ENCODE measurements around the gene BRME1.
A peak's percentile ranks its signal among the peaks of the same experiment; 100 is the strongest.

Gene BRME1

DNA sequence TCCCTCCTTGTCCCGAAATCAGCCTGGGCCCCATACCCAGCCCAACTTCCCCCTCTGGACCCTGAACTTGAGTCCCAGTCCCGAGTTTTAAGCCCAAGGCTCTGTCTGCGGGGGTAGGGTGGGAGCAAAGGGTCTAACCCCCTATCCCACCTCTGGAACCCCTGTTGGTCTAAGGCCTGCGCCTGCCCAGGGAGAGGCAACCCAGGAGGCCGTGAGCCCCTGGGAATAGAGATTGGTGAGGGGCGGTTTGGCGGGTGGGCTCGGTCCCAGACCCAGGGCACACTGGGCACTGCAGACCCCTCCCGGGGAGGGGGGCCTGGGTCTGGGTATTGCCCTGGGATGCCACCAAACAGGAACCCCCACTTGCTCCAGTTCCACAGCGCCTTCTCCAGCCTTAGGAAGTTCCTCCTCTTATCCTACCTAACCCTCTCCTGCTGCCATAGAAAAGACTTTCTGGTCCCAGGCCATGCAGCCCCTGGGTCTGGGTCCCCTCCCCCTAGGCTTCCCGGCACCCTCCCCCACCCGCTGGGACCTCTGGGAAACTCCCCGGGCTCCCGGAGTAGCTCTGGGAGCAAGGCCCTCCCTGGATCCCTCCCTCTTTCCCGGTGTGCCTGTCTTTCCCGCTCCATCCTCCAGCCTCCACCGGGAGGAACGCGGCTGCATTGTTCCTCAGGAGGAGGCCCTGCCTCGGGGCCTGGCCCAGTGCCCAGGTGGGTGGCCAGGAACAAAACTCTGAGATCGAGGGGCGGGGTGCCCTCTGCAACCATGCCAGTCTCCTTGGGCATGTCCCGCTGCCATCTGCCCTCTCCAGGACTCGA is 62.6 kb downstream of the BRME1 start:
- DNase-seq = peak; percentile 68

GRCh38 chr19:13842291-13843103 is 63.4 kb downstream of the BRME1 start:
- no peak for DNase-seq

DNA sequence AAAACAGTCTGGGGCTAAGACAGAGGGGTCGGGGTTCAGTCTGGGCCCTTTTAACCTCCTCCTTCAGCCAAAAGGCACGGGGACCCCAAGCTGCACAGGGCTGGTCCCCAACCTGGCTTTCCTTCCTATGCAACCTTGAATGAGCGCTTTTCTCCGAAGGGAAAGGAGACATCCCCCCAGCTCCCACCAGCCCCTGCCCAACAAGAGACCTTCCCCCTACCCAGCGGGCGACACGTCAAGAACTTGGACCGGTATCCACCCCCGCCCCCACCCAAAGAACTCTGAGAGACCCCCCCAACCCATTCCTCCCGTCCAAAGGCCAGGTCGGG is 64.0 kb downstream of the BRME1 start:
- DNase-seq = no peak

- DNase-seq = no peak
Observed at GRCh38 chr19:13841086-13841961, 64.6 kb downstream of the BRME1 start.

GRCh38 chr19:13840305-13841085 is 65.4 kb downstream of the BRME1 start:
- no peak for DNase-seq

GRCh38 chr19:13839938-13840304 is 66.0 kb downstream of the BRME1 start:
- no peak for DNase-seq

GRCh38 chr19:13839130-13839937 is 66.6 kb downstream of the BRME1 start:
- no peak for DNase-seq

DNA sequence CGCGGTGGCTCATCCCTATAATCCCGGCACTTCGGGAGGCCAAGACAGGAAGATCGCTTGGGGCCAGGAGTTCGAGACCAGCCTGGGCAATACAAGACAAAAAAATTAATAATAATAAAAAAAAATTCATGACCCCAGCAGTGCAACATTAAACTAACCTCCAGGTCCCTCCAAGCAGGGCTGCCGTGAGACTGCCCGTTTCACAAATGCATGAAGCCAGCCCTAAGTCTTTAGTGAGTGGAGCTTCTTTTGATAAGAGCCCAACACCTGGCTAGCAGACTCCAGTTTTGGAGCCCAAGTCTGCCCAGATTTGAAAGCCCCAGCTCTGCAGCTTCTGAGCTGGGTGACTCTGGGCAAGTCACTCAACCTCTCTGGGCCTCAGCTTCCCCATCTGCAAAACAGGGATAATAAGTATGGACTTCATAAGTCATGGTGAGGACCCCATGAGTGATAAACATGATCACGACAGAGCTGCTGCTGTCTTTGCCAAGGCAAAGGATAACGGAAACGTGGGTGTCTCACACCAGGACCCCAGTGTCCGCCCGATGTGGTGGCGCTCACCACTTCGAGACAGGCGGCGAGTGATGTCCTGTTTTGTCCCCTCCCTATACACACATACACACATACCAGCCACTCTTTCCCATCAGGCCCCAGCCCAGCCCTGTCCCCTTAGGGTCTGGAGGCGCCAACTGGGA is 67.3 kb downstream of the BRME1 start:
- DNase-seq = no peak

DNA sequence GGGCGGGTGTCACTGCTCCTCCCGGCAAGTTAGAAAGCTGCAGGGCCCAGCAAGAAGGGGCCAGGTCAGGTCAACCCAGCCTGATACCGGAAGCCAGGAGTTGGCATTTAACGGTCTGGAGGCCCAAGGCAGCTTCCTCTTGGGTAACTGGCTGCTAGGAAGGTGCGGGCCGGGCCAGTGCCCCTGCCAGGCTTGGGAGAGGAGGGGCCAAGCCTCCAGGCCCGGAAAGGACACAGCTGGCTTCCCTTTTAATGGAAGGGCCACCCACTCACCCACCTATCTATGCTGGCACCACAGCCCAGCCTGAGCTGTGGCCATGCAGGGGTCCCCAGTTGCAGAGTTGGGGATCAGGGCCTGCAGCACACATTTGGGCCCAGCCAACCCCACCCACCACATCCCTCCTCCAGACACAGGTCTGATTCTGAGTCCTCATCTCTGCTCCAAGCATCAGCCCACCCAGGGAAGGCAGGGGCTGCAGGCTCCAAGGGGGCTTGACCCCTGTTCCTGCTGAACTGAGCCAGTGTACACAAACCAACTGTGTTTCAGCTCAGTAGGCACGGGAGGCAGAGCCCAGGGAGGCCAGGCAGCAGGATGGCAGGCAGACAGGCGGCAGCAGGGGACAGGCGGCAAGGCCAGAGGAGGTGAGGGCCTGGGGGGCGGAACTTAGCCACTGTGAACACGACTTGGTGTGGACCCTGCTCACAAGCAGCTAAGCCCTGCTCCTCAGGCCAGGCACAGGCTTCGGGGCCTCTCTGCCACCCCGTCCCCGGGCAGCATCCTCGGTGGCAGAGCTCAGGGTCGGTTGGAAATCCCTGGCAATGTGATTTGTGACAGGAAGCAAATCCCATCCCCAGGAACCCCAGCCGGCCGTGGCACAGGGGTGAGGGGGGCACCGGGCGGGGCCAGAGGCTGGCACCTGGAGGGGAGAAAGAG is 69.9 kb downstream of the BRME1 start:
- no peak for DNase-seq

DNA sequence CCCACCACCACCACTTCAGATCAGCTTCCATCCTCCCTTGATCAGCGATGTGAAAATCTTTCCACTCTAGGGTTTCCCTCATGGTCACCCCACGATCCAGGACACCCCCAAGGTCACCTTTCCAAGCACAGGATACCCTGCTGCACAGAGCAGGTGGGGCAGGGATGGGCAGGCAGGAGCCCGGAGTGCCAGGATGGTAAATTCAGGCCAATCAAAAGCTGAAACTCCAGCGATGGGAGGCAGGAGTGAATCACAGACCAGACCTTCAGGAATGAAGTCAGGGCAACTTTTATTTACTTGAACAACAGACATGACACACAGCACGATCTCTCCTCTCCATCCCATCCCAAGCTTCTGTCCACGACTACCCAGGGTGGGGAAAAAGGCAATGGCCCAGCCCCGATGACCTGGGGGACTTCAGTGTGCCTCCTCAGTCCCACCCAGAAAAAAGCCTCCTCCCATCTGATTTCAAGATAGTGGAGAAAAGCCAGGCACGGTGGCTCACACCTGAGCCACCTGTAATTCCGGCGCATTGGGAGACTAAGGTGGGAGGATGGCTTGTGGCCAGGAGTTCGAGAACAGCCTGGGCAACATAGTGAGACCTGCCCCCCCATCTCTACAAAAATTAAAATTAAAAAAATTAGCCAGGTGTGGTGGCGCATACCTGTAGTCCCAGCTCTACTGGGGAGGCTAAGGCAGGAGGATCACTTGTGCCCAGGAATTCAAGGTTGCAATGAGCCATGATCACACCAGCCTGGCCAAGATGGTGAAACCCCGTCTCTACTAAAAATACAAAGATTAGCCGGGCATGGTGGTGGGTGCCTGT is 71.5 kb downstream of the BRME1 start:
- no peak for DNase-seq

DNA sequence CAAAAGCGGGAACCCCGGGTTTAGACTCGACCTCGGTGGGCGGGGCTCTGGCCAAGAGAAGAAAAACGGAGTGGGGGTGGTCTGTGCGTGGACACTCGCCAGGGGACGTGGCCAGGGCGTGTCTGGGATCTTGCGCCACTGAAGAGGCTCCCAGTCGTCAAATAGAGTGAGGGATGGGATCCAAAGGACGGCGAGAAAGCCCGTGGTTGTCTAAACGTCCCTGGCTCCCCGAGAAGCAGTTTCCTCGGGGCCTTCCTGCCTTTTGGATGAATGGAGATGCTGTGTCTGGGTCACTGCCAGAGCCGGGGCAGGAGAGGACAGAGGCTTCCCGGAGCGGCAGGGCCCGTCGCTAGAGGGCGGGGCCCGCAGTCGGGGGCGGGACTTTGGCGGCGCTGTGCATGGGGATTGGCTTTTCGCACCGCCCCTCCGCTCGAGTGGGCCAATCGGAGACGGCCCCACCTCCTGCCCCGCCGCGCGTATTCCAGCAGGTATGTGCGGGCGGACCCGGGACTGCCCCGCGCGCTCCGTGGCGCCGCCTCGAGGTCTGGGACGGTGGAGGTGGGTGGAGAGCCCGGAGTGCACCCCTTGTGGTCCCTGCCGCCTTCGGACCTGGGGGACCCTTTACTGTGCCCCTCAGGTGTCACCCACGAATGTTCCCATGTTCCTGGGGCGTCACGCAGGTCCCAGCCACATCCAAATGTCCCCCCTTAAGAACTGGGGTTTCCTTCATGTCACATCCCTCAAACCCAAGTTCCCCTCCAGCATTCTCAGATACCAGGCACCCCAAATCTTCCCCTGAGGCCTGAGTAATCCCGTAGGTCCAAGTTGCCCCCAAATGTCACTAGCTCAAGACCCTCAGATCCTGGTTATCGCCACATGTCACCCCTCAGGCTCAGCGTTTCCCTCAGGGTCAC is 72.3 kb downstream of the BRME1 start:
- peak; percentile 80 for DNase-seq

All from NCI-H345 (cell line).